ENCODE results near the gene CYTH3.

The CYTH3 gene

GRCh38 chr7:6254866-6255265 lies 17.6 kb downstream of the CYTH3 start:
- TF ChIP-seq CTCF (IDR thresholded peaks at IDR 0.05), result no peak
- Mint-ChIP-seq H3K4me3 (no peak overlapping the region), H3K36me3 (ENCODE audit: low read depth) (no peaks in the 10 kb centered on the region), H3K9me3 (no peaks in the 10 kb centered on the region), H3K27me3 (ENCODE audit: low read depth, poor library complexity) (no peaks in the 10 kb centered on the region), H3K27ac (no peak overlapping the region), H3K4me1 (peaks cover 35% of the 10 kb centered on the region)
- DNase-seq, result no peak

DNA sequence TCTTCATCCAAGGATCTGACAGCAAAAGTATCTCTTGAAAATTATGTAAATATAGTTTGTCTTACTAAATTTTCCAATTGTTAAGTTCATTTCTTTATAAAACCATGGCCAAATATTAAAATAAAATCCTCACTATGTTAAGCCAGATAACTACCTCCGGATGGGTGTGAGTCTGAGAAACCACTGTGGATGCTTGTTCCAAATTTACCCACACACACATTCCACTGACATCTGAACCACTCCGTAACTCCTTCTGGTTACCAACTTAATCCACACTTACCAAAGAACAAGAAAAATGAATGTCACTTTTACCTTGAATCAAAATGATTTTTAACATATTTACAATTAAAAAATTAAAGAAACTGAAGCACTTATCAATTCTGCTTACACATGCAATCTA lies 19.7 kb downstream of the CYTH3 start:
- TF ChIP-seq CTCF (IDR thresholded peaks at IDR 0.05), result no peak
- Mint-ChIP-seq H3K36me3 (ENCODE audit: low read depth) (no peaks in the 10 kb centered on the region), H3K4me1 (peaks cover 55% of the 10 kb centered on the region), H3K4me3 (no peak overlapping the region), H3K27me3 (ENCODE audit: low read depth, poor library complexity) (no peaks in the 10 kb centered on the region), H3K27ac (no peak overlapping the region), H3K9me3 (no peaks in the 10 kb centered on the region)
- no peak for DNase-seq

GRCh38 chr7:6252341-6252746 lies 20.1 kb downstream of the CYTH3 start:
- H3K4me3 Mint-ChIP-seq, result no peak overlapping the region
- DNase-seq, result no peak
- no peaks in the 10 kb centered on the region for H3K36me3 Mint-ChIP-seq (ENCODE audit: low read depth)
- H3K27me3 Mint-ChIP-seq (ENCODE audit: low read depth, poor library complexity), result no peaks in the 10 kb centered on the region
- TF ChIP-seq CTCF (IDR thresholded peaks at IDR 0.05), result no peak
- H3K9me3 Mint-ChIP-seq, result no peaks in the 10 kb centered on the region
- no peak overlapping the region for H3K27ac Mint-ChIP-seq
- H3K4me1 Mint-ChIP-seq, result peaks cover 59% of the 10 kb centered on the region

GRCh38 chr7:6251653-6252052 lies 20.8 kb downstream of the CYTH3 start:
- Mint-ChIP-seq H3K9me3 (no peaks in the 10 kb centered on the region), H3K4me1 (peaks cover 66% of the 10 kb centered on the region), H3K36me3 (ENCODE audit: low read depth) (no peaks in the 10 kb centered on the region), H3K27me3 (ENCODE audit: low read depth, poor library complexity) (no peaks in the 10 kb centered on the region), H3K4me3 (no peak overlapping the region), H3K27ac (no peak overlapping the region)
- TF ChIP-seq CTCF (IDR thresholded peaks at IDR 0.05), result no peak
- DNase-seq, result no peak

GRCh38 chr7:6250364-6250833 lies 22.0 kb downstream of the CYTH3 start:
- DNase-seq, result no peak
- Mint-ChIP-seq H3K9me3 (no peaks in the 10 kb centered on the region), H3K4me3 (no peak overlapping the region), H3K27ac (no peak overlapping the region), H3K27me3 (ENCODE audit: low read depth, poor library complexity) (no peaks in the 10 kb centered on the region), H3K4me1 (peaks cover 71% of the 10 kb centered on the region), H3K36me3 (ENCODE audit: low read depth) (no peaks in the 10 kb centered on the region)
- TF ChIP-seq CTCF (IDR thresholded peaks at IDR 0.05), result no peak

GRCh38 chr7:6249043-6249442 lies 23.4 kb downstream of the CYTH3 start:
- no peak for DNase-seq
- Mint-ChIP-seq H3K27ac (no peak overlapping the region), H3K36me3 (ENCODE audit: low read depth) (no peaks in the 10 kb centered on the region), H3K9me3 (no peaks in the 10 kb centered on the region), H3K4me3 (no peak overlapping the region), H3K4me1 (peaks cover 69% of the 10 kb centered on the region), H3K27me3 (ENCODE audit: low read depth, poor library complexity) (no peaks in the 10 kb centered on the region)
- TF ChIP-seq CTCF (IDR thresholded peaks at IDR 0.05), result no peak

Data from nephron progenitor cell (in vitro differentiated cells).